Skin epidermis (tissue), 12 donors: ENCODE results near the gene B4GALNT4.
A peak's percentile ranks its signal among the peaks of the same experiment; 100 is the strongest.
"Not testable (repeated sequence)": the region's sequence is repeated elsewhere in the genome, so short reads cannot be mapped to it uniquely, and the experiment has no call there.

Experiments
- H3K27ac ChIP-seq, 21 experiments: fragments of 200-600 bp; sonication (generic) in 11 of 21; one replicate each; pipeline ENCODE4 v1.5.0; 2020; ENCODE audit warnings: mild to moderate bottlenecking in 3 of 21, inconsistent platforms in 2 of 21, moderate library complexity in 2 of 21
- H3K4me3 ChIP-seq, 7 experiments: fragments of 200-600 bp; sonication (generic) in 2 of 7; one replicate each; pipeline ENCODE4 v1.5.0; 2020; ENCODE audit warnings: inconsistent platforms in 2 of 7, mild to moderate bottlenecking in 2 of 7, moderate library complexity in 1 of 7

The B4GALNT4 gene

DNA sequence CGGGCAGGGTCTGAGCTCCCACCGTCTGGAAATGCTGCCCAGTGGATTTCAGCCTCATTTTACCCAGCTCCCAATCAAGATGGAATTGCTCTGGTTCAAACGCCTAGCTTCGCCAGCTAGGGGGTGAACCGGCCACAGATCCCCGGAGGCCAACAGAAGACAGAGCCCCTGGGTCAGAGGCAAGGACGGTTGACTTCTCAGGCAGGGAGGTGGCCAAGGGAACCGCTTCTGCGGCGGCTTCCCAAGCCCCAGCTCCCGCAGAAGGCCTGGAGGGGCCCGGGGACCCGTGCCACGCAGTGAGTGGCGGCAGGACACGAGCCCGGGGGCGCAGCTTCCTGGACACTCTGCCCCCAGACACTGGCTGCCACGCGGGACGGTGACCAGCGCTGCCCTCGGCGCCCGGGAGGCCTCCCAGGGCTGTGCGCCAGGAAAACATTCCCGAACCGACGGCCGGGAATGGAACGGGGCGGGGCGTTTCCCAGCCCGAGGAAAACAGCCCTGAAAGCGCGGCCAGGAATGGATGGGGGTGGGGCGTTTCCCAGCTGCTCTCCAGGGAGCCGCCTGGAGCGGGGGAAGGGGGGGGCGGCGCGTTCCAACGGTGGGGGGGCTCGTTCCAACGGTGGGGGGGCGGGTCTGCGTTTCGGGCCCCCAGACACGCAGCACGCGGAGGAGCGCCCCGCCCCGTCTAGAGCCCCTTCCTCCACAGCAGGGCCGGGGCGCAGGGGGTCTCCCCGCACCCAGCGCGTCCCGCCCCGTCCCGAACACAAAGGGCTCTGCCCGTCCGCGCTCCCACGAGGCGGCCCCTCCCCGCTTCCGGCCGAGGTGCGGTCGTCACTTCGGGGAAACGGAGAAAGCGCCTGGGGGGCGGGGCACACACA is 13.5 kb upstream of the B4GALNT4 start:
- Histone ChIP-seq H3K4me3 (peak overlapping the region; percentile 13 to 40 (median 31)), H3K27ac (peak overlapping the region; percentile 58 to 100 (median 98))

DNA sequence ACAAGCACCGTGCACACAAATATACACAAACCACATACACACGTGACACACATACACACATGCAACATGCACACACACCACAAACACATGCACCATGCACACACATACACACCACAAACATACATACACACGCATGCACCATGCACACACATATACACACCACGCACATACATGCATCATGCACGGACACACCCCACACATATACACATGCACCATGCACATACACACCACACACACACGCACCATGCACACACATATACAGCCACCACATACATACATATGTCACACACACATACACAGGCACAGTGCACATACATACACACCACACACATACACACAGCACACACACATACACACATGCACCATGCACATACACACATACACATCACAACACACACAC is 12.7 kb upstream of the B4GALNT4 start:
- peak overlapping the region in 1 of 7 experiments; percentile 13 for H3K4me3 ChIP-seq
- no peak overlapping the region for H3K27ac ChIP-seq

DNA sequence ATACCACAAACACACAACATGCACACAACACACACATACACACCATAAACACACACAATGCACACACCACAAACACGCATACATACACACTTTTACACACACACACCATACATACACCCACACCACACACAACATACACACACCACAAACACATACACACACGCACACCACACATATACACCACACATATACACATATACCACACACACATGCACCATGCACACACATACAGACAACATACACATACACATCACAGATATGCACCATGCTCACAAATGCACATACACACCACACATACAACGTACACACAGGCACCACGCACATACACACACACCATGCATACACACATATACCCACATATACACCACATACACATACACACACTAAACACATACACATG is 11.7 kb upstream of the B4GALNT4 start:
- Histone ChIP-seq H3K27ac (no peak overlapping the region), H3K4me3 (no peak overlapping the region)

DNA sequence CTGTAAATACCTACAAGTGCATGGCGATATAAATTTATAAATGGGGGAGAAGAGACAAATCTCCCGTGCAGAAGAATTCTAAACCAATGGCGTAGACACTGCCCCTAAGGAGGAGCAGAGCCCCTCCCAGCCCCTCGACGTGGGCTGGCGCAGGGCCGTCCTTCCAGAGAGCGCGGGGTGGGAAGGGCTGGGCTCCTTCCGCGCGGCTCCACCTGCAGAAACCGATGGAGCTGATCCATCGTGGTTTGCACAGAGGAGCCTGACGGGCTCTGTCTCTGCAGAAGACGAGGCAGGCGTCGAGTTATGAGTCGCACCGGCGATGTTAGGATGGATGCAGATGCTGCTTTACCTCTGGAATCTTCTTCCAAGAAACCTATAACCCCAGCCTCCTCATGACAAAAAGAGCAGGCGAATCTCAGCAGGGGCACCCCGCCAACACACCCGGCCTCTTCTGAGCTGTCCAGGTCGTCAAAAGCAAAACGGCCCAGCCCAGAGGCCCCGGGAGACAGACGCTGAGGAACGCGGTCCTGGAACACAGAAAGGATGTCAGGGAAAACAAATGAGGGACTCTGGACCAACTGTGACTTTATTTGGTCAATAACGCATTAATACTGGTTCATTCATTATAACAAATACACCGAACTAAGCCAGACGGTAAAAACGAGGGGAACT is 11.0 kb upstream of the B4GALNT4 start:
- Histone ChIP-seq H3K27ac (no peak overlapping the region), H3K4me3 (no peak overlapping the region)

DNA sequence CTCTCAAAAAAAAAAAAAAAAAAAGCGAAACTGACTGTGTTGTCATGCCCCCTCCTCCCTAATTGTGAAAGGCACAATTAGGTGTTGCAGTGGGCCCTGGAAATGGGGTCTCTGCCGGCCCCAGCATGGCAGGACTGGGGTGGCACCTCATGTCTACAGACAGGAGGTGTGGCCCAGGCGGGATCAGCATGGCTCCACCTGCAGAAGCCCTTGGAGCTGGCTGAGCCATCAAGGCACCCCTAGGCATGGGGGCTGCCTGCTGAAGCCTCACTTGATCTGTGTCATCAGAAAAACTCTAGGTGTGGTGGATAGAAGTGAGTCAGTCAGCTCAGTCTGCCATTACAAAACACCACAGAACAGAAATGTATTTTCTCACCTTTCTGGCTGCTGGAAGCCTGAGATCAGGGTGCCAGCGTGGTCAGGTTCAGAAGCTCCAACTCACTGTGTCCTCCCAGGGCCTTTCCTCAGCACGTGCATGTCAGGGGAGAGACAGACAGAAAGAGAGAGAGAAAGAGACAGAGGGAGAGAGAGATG is 10.1 kb upstream of the B4GALNT4 start:
- H3K27ac ChIP-seq, result no peak overlapping the region

DNA sequence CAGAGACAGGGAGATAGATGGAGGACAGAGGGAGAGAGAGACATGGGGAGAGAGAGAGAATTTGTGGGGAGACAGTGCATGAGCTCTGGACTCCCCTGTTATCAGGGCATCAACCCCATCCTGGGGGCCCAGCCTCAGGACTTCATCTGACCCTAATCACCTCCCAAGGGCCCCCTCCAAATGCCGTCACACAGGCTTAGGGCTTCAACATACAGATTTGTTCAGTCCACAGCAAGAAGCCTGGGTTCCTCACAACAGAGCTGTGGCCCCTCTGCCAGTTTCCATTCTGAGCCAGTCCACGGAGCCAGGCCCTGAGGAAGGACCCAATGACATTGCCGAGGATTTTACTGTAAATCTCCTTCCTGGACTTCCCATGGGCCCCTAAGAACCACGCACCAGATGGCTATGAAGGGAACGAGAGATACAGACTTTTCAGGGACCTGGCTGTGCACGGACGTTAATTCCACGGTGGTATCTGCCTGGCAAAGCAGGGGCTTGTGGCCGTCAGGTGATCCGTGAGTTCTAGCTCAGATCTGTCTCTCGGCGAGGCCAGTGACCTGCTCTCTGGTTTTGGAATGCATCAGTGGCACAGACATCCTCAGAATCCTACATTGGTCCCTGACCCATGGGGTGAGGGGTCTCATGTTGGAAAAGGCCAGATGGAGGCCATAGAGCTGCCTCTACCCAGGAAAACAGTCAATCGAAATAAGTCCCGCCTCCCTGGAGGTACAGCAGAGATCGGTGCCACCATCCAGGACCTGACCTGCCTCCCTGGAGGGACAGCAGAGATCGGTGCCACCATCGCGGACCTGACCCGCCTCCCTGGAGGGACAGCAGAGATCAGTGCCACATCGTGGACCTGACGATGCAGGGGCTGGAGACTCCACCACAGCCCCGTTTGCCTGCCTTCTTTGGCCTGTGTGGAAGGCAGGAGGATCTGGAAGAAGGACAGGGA is 8.7 kb upstream of the B4GALNT4 start:
- no peak overlapping the region for H3K27ac ChIP-seq
- no peak overlapping the region for H3K4me3 ChIP-seq

More for the DNA sequence above, 10.1 kb upstream of the B4GALNT4 start:
- H3K4me3 ChIP-seq, result no peak overlapping the region

DNA sequence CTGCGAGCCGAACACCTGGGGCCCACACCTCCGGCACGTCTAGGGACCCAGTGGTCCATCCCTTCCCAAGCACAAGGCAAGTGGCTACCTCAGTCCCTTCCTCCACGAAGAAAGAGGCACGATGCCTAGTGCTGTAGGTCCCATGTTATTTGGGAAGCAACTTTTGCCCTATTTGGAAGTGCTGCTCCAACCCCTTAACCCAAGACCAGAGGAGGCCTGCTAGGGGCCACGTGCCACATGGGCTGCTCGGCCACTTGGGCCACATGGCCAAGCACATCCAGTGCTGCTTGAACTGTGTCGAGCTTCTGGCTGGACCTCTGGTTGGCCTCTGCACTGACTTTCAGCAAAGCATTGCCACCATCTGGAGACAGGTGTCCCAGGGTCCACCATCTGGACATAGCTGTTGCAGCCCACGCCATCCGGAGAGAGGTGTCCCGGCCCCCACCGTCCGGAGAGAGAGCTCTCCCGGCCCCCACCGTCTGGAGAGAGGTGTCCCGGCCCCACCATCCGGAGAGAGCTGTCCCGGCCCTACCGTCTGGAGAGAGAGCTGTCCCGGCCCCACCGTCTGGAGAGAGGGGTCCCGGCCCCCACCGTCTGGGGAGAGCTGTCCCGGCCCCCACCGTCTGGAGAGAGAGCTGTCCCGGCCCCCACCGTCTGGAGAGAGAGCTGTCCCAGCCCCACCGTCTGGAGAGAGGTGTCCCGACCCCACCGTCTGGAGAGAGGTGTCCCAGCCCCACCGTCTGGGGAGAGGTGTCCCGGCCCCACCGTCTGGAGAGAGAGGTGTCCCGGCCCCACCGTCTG is 6.5 kb upstream of the B4GALNT4 start:
- Histone ChIP-seq H3K4me3 (no peak overlapping the region), H3K27ac (no peak overlapping the region)

DNA sequence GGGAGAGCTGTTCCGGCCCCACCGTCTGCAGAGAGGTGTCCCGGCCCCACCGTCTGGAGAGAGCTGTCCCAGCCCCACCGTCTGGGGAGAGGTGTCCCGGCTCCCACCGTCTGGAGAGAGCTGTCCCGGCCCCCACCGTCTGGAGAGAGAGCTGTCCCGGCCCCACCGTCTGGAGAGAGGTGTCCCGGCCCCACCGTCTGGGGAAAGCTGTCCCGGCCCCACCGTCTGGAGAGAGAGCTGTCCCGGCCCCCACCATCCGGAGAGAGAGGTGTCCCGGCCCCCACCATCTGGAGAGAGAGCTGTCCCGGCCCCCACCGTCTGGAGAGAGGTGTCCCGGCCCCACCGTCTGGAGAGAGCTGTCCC is 5.9 kb upstream of the B4GALNT4 start:
- not testable (repeated sequence) for H3K27ac ChIP-seq, H3K4me3 ChIP-seq

DNA sequence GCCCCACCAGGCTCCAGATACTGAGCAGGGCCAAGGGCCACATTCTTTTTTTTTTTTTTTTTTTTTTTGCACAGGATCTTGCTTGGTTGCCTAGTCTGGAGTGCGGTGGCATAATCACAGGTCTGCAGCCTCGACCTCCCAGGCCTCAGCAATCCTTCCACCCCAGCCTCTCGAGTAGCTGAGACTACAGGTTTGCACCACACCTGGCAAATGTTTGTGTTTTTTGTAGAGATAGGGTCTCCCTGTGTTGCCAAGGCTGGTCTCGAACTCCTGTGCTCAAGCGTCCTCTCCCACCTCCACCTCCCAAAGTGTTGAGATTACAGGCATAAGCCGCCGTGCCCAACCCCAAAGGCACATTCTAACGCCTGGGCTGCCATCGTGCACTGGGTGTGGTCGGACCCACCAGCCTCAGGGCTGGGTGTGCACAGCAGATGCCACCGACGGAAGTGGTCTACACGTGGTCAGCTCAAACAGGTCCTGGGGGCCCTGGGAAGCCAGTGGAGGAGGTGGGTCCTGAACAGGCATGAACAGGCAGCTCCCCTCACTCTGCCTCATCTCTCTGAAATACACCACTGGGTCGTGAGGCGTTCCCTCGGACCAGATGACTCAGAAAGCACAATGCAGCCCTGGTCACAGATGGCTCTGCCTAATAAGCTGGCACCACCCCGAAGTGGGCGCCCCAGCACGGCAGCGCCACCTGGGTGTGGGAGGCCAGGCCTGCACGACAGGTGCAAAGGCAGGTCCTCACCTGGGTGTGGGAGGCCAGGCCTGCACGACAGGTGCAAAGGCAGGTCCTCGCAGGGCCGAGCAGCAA is 5.1 kb upstream of the B4GALNT4 start:
- peak overlapping the region in 3 of 21 experiments; percentile 7 to 69 (median 49) for H3K27ac ChIP-seq
- H3K4me3 ChIP-seq, result no peak overlapping the region

DNA sequence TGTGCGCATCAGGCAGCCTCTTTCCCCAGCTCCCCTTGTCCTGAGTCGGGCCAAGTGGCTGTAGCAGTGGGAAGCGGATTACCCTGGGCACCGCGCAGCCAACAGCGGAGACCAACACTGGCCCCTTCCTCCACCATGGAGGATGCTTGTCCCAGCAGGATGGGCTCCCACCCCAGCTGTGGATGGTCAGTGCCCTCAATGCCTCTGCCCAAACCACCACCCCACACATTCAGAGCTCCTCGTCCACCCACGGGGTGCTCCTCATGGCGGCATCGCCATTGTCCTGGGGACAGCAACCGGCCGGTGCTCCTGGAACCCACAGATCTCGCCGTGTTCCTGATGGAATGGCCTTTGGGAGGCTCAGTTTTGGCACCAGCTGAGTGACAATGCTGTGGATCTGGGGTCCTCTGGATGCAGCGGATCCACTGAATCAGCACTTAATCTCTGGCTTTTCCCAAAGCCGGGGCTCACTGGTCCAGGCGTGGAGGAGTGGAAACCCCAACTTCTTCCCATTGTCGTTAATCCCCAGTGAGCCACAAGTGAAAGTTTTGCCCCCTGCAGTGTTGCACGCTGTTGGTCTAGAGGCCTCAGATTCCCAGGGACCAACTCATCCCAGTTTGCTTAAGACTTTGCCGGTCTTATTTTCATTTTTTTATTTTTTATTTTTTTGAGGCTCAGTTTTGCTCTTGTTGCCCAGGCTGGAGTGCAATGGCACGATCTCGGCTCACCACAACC is 4.1 kb upstream of the B4GALNT4 start:
- no peak overlapping the region for H3K4me3 ChIP-seq
- no peak overlapping the region for H3K27ac ChIP-seq

DNA sequence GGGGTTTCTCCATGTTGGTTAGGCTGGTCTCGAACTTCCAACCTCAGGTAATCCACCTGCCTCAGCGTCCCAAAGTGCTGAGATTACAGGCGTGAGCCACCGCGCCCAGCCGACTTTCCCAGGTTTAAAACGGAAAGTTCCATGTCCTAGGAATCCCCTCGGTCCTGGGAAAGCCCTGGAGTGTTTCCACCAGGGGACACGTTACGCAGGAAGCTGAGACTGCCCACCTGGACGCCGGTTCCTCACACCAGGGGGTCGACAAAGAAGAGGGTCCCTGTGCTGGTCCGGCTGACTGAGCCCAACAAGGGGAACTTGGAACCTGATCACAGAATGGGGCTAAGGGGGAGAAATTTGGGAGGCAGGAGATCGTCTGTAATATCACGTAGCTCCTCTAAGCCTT is 3.5 kb upstream of the B4GALNT4 start:
- H3K4me3 ChIP-seq, result no peak overlapping the region

DNA sequence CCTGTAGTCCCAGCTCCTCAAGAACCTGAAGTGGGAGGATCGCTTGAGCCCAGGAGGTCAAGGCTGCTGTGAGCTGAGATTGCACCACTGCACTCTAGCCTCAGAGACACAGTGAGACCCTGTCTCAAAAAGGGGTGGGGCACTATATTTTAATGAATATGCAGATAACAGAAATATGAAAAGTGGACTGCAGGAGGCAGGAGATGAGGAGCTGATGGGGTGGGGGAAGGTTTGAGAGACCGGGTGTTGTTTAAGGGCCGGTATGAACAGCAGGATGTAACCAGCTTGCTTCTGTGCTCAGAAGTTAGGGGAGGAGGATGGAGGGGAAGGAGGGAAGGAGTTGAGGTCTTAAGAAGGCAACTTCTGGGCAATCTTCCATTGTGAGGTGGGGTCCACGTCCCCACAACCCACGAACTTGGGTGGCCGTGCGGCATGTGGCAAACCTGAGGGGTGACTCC is 1.3 kb upstream of the B4GALNT4 start:
- Histone ChIP-seq H3K4me3 (no peak overlapping the region), H3K27ac (no peak overlapping the region)

More for the DNA sequence above, 3.5 kb upstream of the B4GALNT4 start:
- no peak overlapping the region for H3K27ac ChIP-seq

DNA sequence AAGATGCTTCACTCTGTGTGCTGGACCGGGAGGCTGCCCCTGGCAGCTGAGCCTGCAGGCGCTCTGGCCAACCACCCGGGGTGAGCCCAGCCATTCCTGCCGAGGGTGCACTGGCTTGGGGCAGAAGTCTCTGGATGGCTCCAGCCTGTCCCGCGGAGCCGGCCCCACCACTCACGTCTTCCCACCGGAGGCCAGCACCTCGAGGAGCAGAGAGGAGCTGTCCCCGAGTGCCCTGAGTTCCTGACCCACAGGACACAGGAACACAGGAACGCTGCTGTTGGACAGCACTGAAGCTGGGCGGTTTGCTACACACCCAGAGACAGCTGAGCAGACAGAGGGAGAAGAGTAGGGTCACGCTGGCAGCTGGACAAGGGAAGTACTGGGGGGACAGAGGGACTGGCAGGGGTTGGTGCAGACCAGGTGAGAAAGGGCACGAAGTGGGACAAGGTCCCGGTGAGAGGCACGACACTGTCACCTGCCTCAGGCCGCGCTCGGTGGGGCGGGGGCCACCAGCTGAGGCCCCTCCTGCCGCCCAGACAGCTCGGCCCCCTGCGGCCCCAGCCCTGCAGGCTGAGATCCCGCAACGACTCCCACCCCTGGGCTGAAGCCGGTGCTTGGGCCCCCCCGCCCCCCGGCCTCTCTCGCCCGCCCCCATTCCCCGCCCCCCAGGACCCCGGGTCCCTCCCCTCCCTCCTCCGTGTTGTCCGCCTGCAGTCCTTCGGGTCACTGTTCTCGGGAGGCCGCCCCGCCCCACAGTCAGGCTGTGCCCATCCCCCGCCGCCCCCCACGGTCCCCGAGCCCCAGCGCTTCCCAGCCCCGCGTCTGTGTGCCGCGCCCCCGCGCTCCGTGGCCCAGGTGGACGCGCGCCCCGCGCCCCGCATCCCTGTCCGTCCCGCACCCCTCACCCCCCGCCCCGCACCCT is 624 bp upstream of the B4GALNT4 start:
- no peak overlapping the region for H3K27ac ChIP-seq

DNA sequence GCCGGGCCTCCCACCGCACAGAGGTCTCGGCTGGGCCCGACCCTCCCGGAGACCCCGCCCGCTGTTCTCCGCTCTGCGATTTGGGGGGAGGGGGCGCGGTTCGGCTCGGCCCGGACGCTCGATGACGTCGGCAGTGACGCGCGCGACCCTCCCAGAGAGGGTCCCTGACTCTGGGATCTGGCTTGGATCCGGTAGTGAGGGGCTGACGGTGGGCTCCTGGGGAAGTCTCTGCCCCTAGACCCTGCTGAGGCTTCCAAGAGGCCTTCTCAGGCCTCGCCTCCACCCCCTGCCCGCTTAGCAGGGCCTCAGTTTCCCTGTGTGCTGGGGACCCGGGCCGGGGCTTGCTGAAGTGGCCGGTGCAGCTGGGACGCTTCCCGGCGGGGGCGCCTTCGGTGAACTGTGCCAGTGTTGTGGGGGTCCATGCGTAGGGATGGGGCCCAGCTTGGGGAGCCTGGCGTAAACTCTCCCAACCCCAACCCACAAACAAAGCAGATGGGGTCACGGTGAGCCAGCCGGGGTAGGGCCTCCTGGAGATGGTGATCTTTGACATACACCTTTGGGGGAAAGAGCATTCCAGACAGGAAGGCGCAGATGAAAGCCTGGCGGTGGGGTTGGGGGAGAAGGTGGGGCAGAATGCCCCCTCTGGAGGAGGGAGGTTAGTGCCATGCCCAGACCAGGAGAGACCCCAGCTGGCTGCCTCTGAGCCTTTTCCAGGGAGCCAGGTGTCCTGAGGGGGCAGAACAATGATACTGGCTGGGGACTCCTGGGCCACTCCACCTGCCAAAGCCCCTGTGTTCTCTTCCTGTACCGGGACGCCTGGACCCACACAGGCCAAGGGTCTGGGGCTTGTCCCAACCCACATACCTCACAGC is 1.0 kb downstream of the B4GALNT4 start:
- H3K4me3 ChIP-seq, result peak overlapping the region in 2 of 7 experiments; percentile 21 to 31
- no peak overlapping the region for H3K27ac ChIP-seq

More for the DNA sequence above, 624 bp upstream of the B4GALNT4 start:
- peak overlapping the region in 1 of 7 experiments; percentile 13 for H3K4me3 ChIP-seq

DNA sequence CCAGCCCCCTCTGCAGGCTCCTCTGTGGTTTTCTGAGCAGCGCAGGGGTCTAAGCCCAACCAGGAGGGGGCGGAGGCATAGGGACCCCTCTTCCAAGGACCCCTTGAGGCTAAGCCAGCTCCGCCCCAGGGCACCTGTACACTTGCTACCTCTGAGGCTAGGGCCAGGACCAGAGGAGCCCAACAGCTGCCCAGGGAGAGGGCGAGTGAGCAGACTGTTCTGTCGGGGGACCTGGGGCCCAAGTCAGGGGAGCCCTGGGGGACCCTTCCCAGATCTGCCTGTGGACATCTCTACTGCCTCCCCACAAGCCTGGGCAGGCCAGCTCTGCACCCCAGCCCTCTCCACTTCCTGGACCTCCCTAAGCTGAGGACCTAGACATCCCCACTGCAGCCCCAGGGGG is 1.8 kb downstream of the B4GALNT4 start:
- Histone ChIP-seq H3K27ac (no peak overlapping the region), H3K4me3 (no peak overlapping the region)
